GM12891 (cell line): ENCODE measurements around the gene MGMT.

ENCODE experiments used
- DNase-seq: peaks from one replicate; pipeline ENCODE4 v3.0.0; 2011; ENCODE audit warnings: low spot score; ENCODE audit not compliant: insufficient read length
- FAIRE-seq: peaks from 2 replicates; lab custom pipeline; 2011; peaks lifted over from hg19 to GRCh38; lab: Jason Lieb, UNC
- PAX5 ChIP-seq: IDR thresholded peaks from 2 replicates; pipeline ENCODE4 v1.6.1; 2011; ENCODE audit warnings: low read length, moderate library complexity, mild to moderate bottlenecking; ENCODE audit not compliant: insufficient read depth, severe bottlenecking
- POLR2A ChIP-seq: IDR thresholded peaks from 2 replicates; pipeline ENCODE4 v1.6.1; 2011; ENCODE audit warnings: low read depth, low read length, control low read depth
- POLR2AphosphoS5 ChIP-seq: IDR thresholded peaks from 2 replicates; pipeline ENCODE4 v1.6.1; 2011; ENCODE audit warnings: low read depth, low read length, control low read depth
- POU2F2 ChIP-seq: IDR thresholded peaks from 2 replicates; pipeline ENCODE4 v1.6.1; 2011; ENCODE audit warnings: low read depth, mild to moderate bottlenecking, control low read depth, low read length, moderate library complexity
- SPI1 ChIP-seq: IDR thresholded peaks from 2 replicates; pipeline ENCODE4 v1.6.1; 2011; ENCODE audit warnings: low read depth, low read length, control low read depth
- TAF1 ChIP-seq: IDR thresholded peaks from 2 replicates; pipeline ENCODE4 v1.6.1; 2011; ENCODE audit warnings: low read depth, low read length, control low read depth

MGMT gene

GRCh38 chr10:129765664-129766550 is 298.9 kb downstream of the MGMT start:
- TF ChIP-seq TAF1 (no peak), SPI1 (no peak), POLR2A (no peak), PAX5 (no peak), POLR2AphosphoS5 (no peak), POU2F2 (no peak)
- no peak for FAIRE-seq
- DNase-seq, result no peak

- FAIRE-seq (no peak), DNase-seq (no peak)
- no peak for TF ChIP-seq SPI1
- no peak for TF ChIP-seq PAX5
- no peak for TF ChIP-seq POU2F2
Measured at GRCh38 chr10:129766611-129767550, 299.8 kb downstream of the MGMT start.

DNA sequence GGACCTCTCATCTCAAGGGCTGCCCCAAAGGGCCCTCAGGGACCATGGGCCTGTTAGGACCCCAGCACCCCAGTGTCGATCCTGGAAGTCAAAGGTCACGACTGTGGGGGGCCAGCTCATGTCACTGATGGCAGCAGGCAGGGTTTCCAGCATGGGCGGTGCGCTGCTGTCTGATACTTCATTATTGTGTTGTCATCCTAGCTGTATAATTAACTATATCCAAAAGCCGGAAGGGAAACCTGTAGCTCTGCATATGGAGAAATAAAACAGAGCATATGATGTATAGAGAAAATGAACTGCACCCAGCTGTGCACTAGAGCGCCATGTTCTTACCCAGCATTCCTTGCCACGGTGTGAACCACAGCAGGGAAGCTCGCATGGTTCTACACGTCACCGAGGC is 300.7 kb downstream of the MGMT start:
- no peak for TF ChIP-seq TAF1
- TF ChIP-seq POU2F2, result no peak
- no peak for TF ChIP-seq POLR2AphosphoS5
- no peak for TF ChIP-seq POLR2A
- no peak for TF ChIP-seq SPI1
- TF ChIP-seq PAX5, result no peak
- DNase-seq, result no peak
- no peak for FAIRE-seq

DNA sequence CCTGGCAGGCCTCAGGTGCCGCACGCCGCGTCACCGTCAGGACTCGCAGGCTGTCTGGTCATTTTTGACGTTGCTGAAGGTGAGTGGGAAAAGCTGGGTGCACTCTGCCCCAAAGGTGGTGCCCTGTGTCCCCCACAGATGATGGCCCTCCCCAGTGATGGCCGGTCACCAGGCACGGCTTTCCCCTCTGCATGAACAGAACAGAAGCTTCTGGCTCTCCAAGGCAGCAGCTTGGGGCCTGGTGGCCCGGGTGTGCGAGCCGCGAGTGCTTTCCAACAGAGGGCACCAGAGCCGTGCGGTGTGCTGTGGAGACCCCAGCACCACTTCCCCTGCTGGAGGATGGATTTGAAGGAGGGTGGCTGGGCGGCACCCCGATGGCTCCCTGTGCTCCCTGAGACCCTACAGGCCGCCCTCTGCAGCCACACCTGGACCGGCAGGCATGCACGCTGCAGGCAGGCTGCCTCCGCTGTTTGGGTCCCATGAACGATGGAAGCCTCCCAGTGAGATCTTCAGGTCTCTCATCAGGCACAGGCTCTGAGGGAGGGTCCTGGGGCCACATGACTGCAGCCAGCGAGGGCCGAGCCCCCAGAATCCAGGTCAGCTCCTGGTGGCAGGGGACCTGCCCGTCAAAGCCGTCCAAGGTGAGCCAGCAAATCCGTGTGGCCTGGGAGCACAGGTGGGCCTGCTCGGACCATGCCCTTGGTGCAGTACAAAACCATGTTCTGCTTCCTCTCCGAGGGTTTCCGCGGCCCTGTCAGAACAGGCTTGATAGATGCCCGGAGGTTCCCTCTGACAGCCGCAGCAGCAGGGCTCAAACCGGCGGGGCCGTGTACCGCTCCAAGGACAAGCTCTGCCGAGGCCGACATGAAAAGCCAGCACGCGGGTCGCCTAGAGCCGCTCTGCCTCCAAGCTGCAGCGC is 301.7 kb downstream of the MGMT start:
- no peak for DNase-seq
- TF ChIP-seq PAX5 (no peak), SPI1 (no peak), POLR2A (no peak), TAF1 (no peak)
- no peak for FAIRE-seq

DNA sequence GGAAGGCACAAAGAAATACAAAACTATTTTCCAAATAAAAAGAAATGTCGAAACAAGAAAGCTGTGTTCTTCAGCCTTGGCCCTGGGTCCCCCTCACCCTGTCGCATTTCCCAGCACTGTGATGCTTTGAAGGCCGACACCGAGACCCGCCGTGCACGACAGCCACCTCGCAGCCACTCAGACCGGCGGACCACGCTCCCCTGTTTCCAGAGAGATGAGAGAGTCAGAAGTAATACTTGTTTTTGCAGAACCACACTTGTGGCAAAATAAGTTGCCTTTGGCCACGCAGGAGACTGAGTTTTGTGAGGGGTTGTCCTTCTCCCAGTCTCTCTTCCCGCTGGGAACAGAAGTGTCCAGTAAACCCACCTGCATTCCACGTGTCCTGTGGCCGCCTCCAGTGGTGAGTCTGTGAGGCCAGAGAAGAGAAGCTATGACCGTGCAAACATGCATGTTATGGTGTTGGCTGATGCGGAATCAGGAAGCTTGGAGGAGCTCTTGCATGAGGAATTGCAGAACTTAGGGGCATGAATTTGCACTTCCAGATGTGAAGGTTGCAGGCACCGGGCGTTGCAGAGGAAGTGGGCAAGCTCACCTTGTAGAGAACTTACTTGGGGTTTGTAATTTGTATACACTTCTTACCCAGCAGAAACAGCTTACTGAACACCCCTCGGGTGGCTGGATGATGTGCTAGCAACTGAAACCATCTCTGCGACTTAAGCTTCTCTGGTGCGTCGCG is 302.5 kb downstream of the MGMT start:
- FAIRE-seq (no peak), DNase-seq (no peak)
- no peak for TF ChIP-seq POLR2A
- no peak for TF ChIP-seq POU2F2
- no peak for TF ChIP-seq TAF1
- no peak for TF ChIP-seq SPI1
- TF ChIP-seq PAX5, result no peak

GRCh38 chr10:129770286-129770685 is 303.2 kb downstream of the MGMT start:
- FAIRE-seq (no peak), DNase-seq (no peak)
- TF ChIP-seq POLR2A, result no peak
- no peak for TF ChIP-seq POLR2AphosphoS5
- TF ChIP-seq POU2F2, result no peak
- TF ChIP-seq SPI1, result no peak
- no peak for TF ChIP-seq TAF1
- no peak for TF ChIP-seq PAX5

- FAIRE-seq (no peak), DNase-seq (no peak)
- TF ChIP-seq POLR2AphosphoS5, result no peak
- no peak for TF ChIP-seq POU2F2
- TF ChIP-seq POLR2A, result no peak
- TF ChIP-seq SPI1, result no peak
- TF ChIP-seq TAF1, result no peak
- no peak for TF ChIP-seq PAX5
Measured at GRCh38 chr10:129771024-129771423, 304.0 kb downstream of the MGMT start.

DNA sequence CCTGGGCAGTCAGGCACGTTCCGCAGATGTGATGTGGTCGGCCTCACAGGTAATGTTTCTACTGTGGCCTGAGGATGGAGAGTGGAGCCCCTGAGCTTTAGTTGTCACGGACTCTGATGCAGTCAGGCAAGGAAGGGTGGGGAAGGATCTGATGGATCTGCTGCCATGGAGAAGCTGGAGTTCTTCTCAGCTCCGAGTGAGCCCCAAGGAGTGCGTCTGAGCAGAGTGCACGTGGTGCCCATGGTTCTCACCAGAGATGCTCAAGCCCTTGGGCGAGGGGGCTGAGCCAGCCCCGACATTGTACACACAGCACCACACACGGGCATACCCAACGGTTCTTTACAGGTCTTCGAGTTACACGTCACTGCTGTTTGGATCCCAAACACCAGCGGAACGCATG is 304.5 kb downstream of the MGMT start:
- DNase-seq (no peak), FAIRE-seq (no peak)
- TF ChIP-seq POLR2A (no peak), TAF1 (no peak), SPI1 (no peak), PAX5 (no peak), POU2F2 (no peak), POLR2AphosphoS5 (no peak)
